Trophoblast cell (in vitro differentiated cells and primary cell): ENCODE results near the gene RCL1.

Experiments used
- DNase-seq, 2 donors: peaks; one replicate each; pipeline ENCODE4 v3.0.0-alpha.2; 2016
- H2AFZ ChIP-seq: 2 replicates; pipeline ENCODE4 v1.6.1; 2013; ENCODE audit warnings: low read length, moderate library complexity, mild to moderate bottlenecking; ENCODE audit not compliant: insufficient read depth, poor library complexity
- H2AK5ac ChIP-seq: 2 replicates; pipeline ENCODE4 v1.6.1; 2013; ENCODE audit warnings: mild to moderate bottlenecking, low read length
- H2BK120ac ChIP-seq: 2 replicates; pipeline ENCODE4 v1.6.1; 2013; ENCODE audit warnings: low read length, mild to moderate bottlenecking, moderate library complexity; ENCODE audit not compliant: insufficient read depth, poor library complexity
- H2BK12ac ChIP-seq: 2 replicates; pipeline ENCODE4 v1.6.1; 2013; ENCODE audit warnings: mild to moderate bottlenecking, low read length, moderate library complexity
- H2BK5ac ChIP-seq: 2 replicates; pipeline ENCODE4 v1.6.1; 2013; ENCODE audit warnings: low read length, low read depth, moderate library complexity, mild to moderate bottlenecking; ENCODE audit not compliant: poor library complexity
- H3K14ac ChIP-seq: 2 replicates; pipeline ENCODE4 v1.6.1; 2013; ENCODE audit warnings: mild to moderate bottlenecking, low read length
- H3K18ac ChIP-seq: 2 replicates; pipeline ENCODE4 v1.6.1; 2013; ENCODE audit warnings: mild to moderate bottlenecking, low read length
- H3K23ac ChIP-seq: 2 replicates; pipeline ENCODE4 v1.6.1; 2013; ENCODE audit warnings: low read length
- H3K27ac ChIP-seq: 2 replicates; pipeline ENCODE4 v1.5.1; 2013; ENCODE audit warnings: low read depth, mild to moderate bottlenecking, inconsistent platforms, low read length, moderate library complexity
- H3K27me3 ChIP-seq: 2 replicates; pipeline ENCODE4 v1.6.1; 2013; ENCODE audit warnings: inconsistent platforms, mild to moderate bottlenecking, low read length, moderate library complexity; ENCODE audit not compliant: insufficient read depth
- H3K36me3 ChIP-seq, 2 experiments: 1 replicate in 1 of 2; 2 replicates in 1 of 2; pipeline ENCODE4 v1.6.1; 2013; ENCODE audit warnings: low read length in 2 of 2, mild to moderate bottlenecking in 2 of 2, moderate library complexity in 1 of 2; ENCODE audit not compliant: insufficient read depth in 2 of 2, control insufficient read depth in 1 of 2
- H3K4ac ChIP-seq: 2 replicates; pipeline ENCODE4 v1.6.1; 2013; ENCODE audit warnings: low read depth, mild to moderate bottlenecking, low read length, moderate library complexity
- H3K4me1 ChIP-seq, 2 experiments: 1 replicate in 1 of 2; 2 replicates in 1 of 2; pipeline ENCODE4 v1.6.1; 2013; ENCODE audit warnings: low read length in 2 of 2, mild to moderate bottlenecking in 2 of 2, moderate library complexity in 1 of 2; ENCODE audit not compliant: insufficient read depth in 2 of 2, control insufficient read depth in 1 of 2
- H3K4me2 ChIP-seq: 2 replicates; pipeline ENCODE4 v1.6.1; 2013; ENCODE audit warnings: inconsistent platforms, mild to moderate bottlenecking, low read length, moderate library complexity
- H3K4me3 ChIP-seq: 2 replicates; pipeline ENCODE4 v1.5.1; 2013; ENCODE audit warnings: mild to moderate bottlenecking, low read depth, low read length, inconsistent platforms
- H3K79me1 ChIP-seq: one replicate; pipeline ENCODE4 v1.6.1; 2013; ENCODE audit warnings: low read length
- H3K79me2 ChIP-seq: 2 replicates; pipeline ENCODE4 v1.6.1; 2013; ENCODE audit warnings: low read length, mild to moderate bottlenecking; ENCODE audit not compliant: control insufficient read depth, insufficient read depth, poor library complexity
- H3K9ac ChIP-seq: 2 replicates; pipeline ENCODE4 v1.6.1; 2013; ENCODE audit warnings: mild to moderate bottlenecking, low read length
- H3K9me3 ChIP-seq: 2 replicates; pipeline ENCODE4 v1.6.1; 2013; ENCODE audit warnings: low read depth, mild to moderate bottlenecking, control low read depth, inconsistent platforms, low read length; ENCODE audit not compliant: insufficient read depth
- H4K12ac ChIP-seq: 2 replicates; pipeline ENCODE4 v1.6.1; 2013; ENCODE audit warnings: low read depth, mild to moderate bottlenecking, low read length, moderate library complexity
- H4K8ac ChIP-seq: 2 replicates; pipeline ENCODE4 v1.6.1; 2013; ENCODE audit warnings: low read depth, mild to moderate bottlenecking, low read length, moderate library complexity
- H4K91ac ChIP-seq: one replicate; pipeline ENCODE4 v1.6.1; 2013; ENCODE audit warnings: low read depth, mild to moderate bottlenecking, low read length, moderate library complexity
- WGBS: extraction: QIAGEN DNeasy Blood & Tissue Kit; methylation state at CpG from one replicate; pipeline ENCODE4 v1.1.7; 2013; ENCODE audit warnings: missing lambda C conversion rate; ENCODE audit not compliant: insufficient read length, insufficient coverage; ENCODE audit errors: extremely low coverage; 5-methylcytosine and 5-hydroxymethylcytosine counted together

RCL1 gene

DNA sequence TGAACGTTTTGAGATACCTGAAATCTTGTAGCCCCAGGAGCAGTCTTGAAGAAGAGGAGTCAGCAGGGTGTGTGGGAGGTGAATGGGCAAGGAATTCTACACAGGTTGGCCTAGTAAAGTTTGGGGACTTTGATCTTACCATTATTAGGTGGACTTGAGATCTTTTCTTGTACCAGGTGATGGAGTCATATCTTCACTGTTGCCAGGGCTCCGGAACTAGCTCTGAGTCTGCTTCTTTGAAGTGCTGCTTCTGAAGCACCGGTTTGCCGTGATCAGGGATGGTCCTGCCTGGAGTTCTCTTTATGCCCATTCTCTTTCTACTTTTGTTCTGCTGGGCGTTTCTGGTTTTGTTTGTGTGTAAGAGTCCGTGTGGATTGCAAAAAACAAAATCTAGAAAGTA lies 27.4 kb downstream of the RCL1 start:
- Histone ChIP-seq H3K9ac (no peak overlapping the region), H3K36me3 (no peaks in the 10 kb centered on the region), H3K4me1 (no peaks in the 10 kb centered on the region), H3K79me1 (no peaks in the 10 kb centered on the region), H3K23ac (no peak overlapping the region), H2AK5ac (no peak overlapping the region), H3K4ac (no peak overlapping the region), H4K8ac (no peak overlapping the region), H2BK12ac (no peak overlapping the region), H4K91ac (no peak overlapping the region), H3K4me2 (no peak overlapping the region), H3K4me3 (no peak overlapping the region), H3K79me2 (peaks cover 1% of the 10 kb centered on the region), H3K27me3 (no peaks in the 10 kb centered on the region), H3K27ac (no peak overlapping the region), H2AFZ (no peak overlapping the region), H3K14ac (no peak overlapping the region), H3K18ac (no peak overlapping the region), H2BK120ac (no peak overlapping the region), H2BK5ac (no peak overlapping the region), H3K9me3 (no peaks in the 10 kb centered on the region), H4K12ac (no peak overlapping the region)
- DNase-seq: no peak
- no CpG with 5 or more reads among the region's 6 CpGs for WGBS

DNA sequence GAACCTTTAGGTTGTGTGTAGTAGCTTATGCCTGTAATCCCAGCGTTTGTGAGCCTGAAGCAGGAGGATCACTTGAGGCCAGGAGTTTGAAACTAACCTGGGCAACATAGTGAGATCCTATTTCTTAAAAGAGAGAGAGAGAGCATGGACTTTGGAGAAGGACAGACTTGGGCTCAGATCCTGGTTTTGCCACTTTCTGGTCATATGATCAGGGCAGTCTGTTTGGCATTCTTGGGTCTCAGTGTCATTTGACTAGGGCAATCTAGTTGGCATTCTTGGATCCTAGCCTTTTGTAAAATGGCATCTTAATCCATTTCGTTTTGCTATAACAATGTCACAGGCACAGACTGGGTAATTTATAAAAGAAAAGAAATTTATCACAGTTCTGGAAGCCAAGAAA lies 28.4 kb downstream of the RCL1 start:
- H2BK120ac ChIP-seq: no peak overlapping the region
- H3K9me3 ChIP-seq: no peaks in the 10 kb centered on the region
- H2BK5ac ChIP-seq: no peak overlapping the region
- no peak overlapping the region for H2AK5ac ChIP-seq
- H3K79me1 ChIP-seq: no peaks in the 10 kb centered on the region
- H3K18ac ChIP-seq: no peak overlapping the region
- H3K27me3 ChIP-seq: no peaks in the 10 kb centered on the region
- H3K4me2 ChIP-seq: no peak overlapping the region
- no CpG with 5 or more reads among the region's 2 CpGs for WGBS
- no peak overlapping the region for H3K4ac ChIP-seq
- H3K14ac ChIP-seq: no peak overlapping the region
- H3K79me2 ChIP-seq: peaks cover 1% of the 10 kb centered on the region
- H3K27ac ChIP-seq: no peak overlapping the region
- no peak overlapping the region for H3K23ac ChIP-seq
- H2BK12ac ChIP-seq: no peak overlapping the region
- no peaks in the 10 kb centered on the region for H3K36me3 ChIP-seq
- H4K8ac ChIP-seq: no peak overlapping the region
- H3K4me1 ChIP-seq: no peaks in the 10 kb centered on the region
- H3K9ac ChIP-seq: no peak overlapping the region
- no peak overlapping the region for H4K12ac ChIP-seq
- no peak overlapping the region for H4K91ac ChIP-seq
- H3K4me3 ChIP-seq: no peak overlapping the region
- DNase-seq: no peak
- H2AFZ ChIP-seq: no peak overlapping the region

DNA sequence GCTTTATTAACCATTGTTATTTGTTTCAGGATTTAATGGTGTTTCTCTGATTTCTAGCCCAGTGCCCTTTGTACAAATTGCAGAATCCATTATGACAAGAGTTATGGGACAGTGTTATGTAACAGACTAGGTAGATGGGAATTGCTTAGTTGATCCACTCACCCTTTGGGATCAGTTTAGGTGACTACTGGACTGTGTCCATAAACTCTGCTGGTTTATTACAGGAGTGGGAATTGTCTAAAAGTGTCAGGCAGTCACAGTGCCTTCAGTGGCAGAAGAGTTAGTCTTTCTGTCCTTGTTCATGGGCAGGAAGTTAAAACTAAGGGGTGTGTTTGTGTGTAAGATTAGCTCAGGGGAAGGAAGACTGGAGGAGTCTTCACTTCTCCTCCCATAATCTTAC lies 29.3 kb downstream of the RCL1 start:
- no peak overlapping the region for H3K4me2 ChIP-seq
- no peak overlapping the region for H3K14ac ChIP-seq
- no peak overlapping the region for H2AK5ac ChIP-seq
- no peak overlapping the region for H2BK5ac ChIP-seq
- H3K9me3 ChIP-seq: no peaks in the 10 kb centered on the region
- H3K4me1 ChIP-seq: no peaks in the 10 kb centered on the region
- no peak overlapping the region for H2BK12ac ChIP-seq
- no peak overlapping the region for H4K8ac ChIP-seq
- no peak overlapping the region for H2BK120ac ChIP-seq
- H3K23ac ChIP-seq: no peak overlapping the region
- no peak overlapping the region for H2AFZ ChIP-seq
- no peak overlapping the region for H4K12ac ChIP-seq
- no peak overlapping the region for H3K9ac ChIP-seq
- H4K91ac ChIP-seq: no peak overlapping the region
- no peak for DNase-seq
- H3K79me1 ChIP-seq: no peaks in the 10 kb centered on the region
- H3K79me2 ChIP-seq: peaks cover 1% of the 10 kb centered on the region
- H3K27ac ChIP-seq: no peak overlapping the region
- no peak overlapping the region for H3K4ac ChIP-seq
- H3K18ac ChIP-seq: no peak overlapping the region
- no peak overlapping the region for H3K4me3 ChIP-seq
- no peaks in the 10 kb centered on the region for H3K27me3 ChIP-seq
- H3K36me3 ChIP-seq: no peaks in the 10 kb centered on the region

- no peak overlapping the region for H3K14ac ChIP-seq
- H3K79me1 ChIP-seq: no peaks in the 10 kb centered on the region
- no peak overlapping the region for H2BK5ac ChIP-seq
- H2AFZ ChIP-seq: no peak overlapping the region
- H3K27ac ChIP-seq: no peak overlapping the region
- no peak for DNase-seq
- no peaks in the 10 kb centered on the region for H3K79me2 ChIP-seq
- no peak overlapping the region for H4K8ac ChIP-seq
- H3K9ac ChIP-seq: no peak overlapping the region
- H3K23ac ChIP-seq: no peak overlapping the region
- H2AK5ac ChIP-seq: no peak overlapping the region
- H3K4ac ChIP-seq: no peak overlapping the region
- WGBS: no CpG with 5 or more reads among the region's 7 CpGs
- no peak overlapping the region for H3K4me2 ChIP-seq
- H2BK12ac ChIP-seq: no peak overlapping the region
- H2BK120ac ChIP-seq: no peak overlapping the region
- H4K12ac ChIP-seq: no peak overlapping the region
- no peaks in the 10 kb centered on the region for H3K4me1 ChIP-seq
- H3K18ac ChIP-seq: no peak overlapping the region
- H3K4me3 ChIP-seq: no peak overlapping the region
- H4K91ac ChIP-seq: no peak overlapping the region
- H3K27me3 ChIP-seq: no peaks in the 10 kb centered on the region
- H3K36me3 ChIP-seq: no peaks in the 10 kb centered on the region
- H3K9me3 ChIP-seq: no peaks in the 10 kb centered on the region
Measured at GRCh38 chr9:4826417-4827166, 33.8 kb downstream of the RCL1 start.
